ENCODE data around the gene ABLIM1.
A peak's percentile ranks its signal among the peaks of the same experiment; 100 is the strongest.

The ABLIM1 gene

GRCh38 chr10:114560144-114560543 lies 97.9 kb downstream of the ABLIM1 start:
- no peak overlapping the region for H3K4me3 ChIP-seq (ENCODE audit: low read length)

GRCh38 chr10:114559636-114560035 lies 98.4 kb downstream of the ABLIM1 start:
- no peak overlapping the region for H3K4me3 ChIP-seq (ENCODE audit: low read length)
- DNase-seq (ENCODE audit: low read depth, low spot score), result no peak

More at GRCh38 chr10:114560144-114560543, 97.9 kb downstream of the ABLIM1 start:
- DNase-seq (ENCODE audit: low read depth, low spot score), result no peak

GRCh38 chr10:114557854-114558253 lies 100.2 kb downstream of the ABLIM1 start:
- no peak overlapping the region for H3K4me3 ChIP-seq (ENCODE audit: low read length)
- DNase-seq (ENCODE audit: low read depth, low spot score), result no peak

GRCh38 chr10:114556236-114557122 lies 101.6 kb downstream of the ABLIM1 start:
- DNase-seq (ENCODE audit: low read depth, low spot score), result no peak

GRCh38 chr10:114553436-114553835 lies 104.6 kb downstream of the ABLIM1 start:
- DNase-seq (ENCODE audit: low read depth, low spot score), result no peak
- no peak overlapping the region for H3K4me3 ChIP-seq (ENCODE audit: low read length)

More at GRCh38 chr10:114556236-114557122, 101.6 kb downstream of the ABLIM1 start:
- no peak overlapping the region for H3K4me3 ChIP-seq (ENCODE audit: low read length)

- no peak for DNase-seq (ENCODE audit: low read depth, low spot score)
- H3K4me3 ChIP-seq (ENCODE audit: low read length), result no peak overlapping the region
These were observed 106.0 kb downstream of the ABLIM1 start for GRCh38 chr10:114552050-114552449.

GRCh38 chr10:114551636-114551972 lies 106.5 kb downstream of the ABLIM1 start:
- H3K4me3 ChIP-seq (ENCODE audit: low read length), result no peak overlapping the region
- DNase-seq (ENCODE audit: low read depth, low spot score), result no peak

GRCh38 chr10:114550756-114551635 lies 107.1 kb downstream of the ABLIM1 start:
- DNase-seq (ENCODE audit: low read depth, low spot score), result no peak
- no peak overlapping the region for H3K4me3 ChIP-seq (ENCODE audit: low read length)

- DNase-seq (ENCODE audit: low read depth, low spot score), result no peak
- H3K4me3 ChIP-seq (ENCODE audit: low read length), result no peak overlapping the region
These were observed 109.4 kb downstream of the ABLIM1 start for GRCh38 chr10:114548662-114549061.

- DNase-seq (ENCODE audit: low read depth, low spot score), result no peak
- no peak overlapping the region for H3K4me3 ChIP-seq (ENCODE audit: low read length)
These were observed 110.6 kb downstream of the ABLIM1 start for GRCh38 chr10:114547514-114547913.

GRCh38 chr10:114547056-114547455 lies 111.0 kb downstream of the ABLIM1 start:
- DNase-seq (ENCODE audit: low read depth, low spot score), result no peak
- no peak overlapping the region for H3K4me3 ChIP-seq (ENCODE audit: low read length)

GRCh38 chr10:114545819-114546218 lies 112.3 kb downstream of the ABLIM1 start:
- no peak for DNase-seq (ENCODE audit: low read depth, low spot score)
- H3K4me3 ChIP-seq (ENCODE audit: low read length), result no peak overlapping the region

- no peak overlapping the region for H3K4me3 ChIP-seq (ENCODE audit: low read length)
- DNase-seq (ENCODE audit: low read depth, low spot score), result no peak
These were observed 113.0 kb downstream of the ABLIM1 start for GRCh38 chr10:114545071-114545470.

- H3K4me3 ChIP-seq (ENCODE audit: low read length), result peak overlapping the region; percentile 50
- DNase-seq (ENCODE audit: low read depth, low spot score), result peak; percentile 96
These were observed 113.9 kb downstream of the ABLIM1 start for GRCh38 chr10:114544045-114544659.

- peak overlapping the region; percentile 50 for H3K4me3 ChIP-seq (ENCODE audit: low read length)
- DNase-seq (ENCODE audit: low read depth, low spot score), result no peak
These were observed 114.6 kb downstream of the ABLIM1 start for GRCh38 chr10:114543456-114543855.

GRCh38 chr10:114542373-114542772 lies 115.7 kb downstream of the ABLIM1 start:
- DNase-seq (ENCODE audit: low read depth, low spot score), result no peak

GRCh38 chr10:114541797-114542160 lies 116.3 kb downstream of the ABLIM1 start:
- DNase-seq (ENCODE audit: low read depth, low spot score), result no peak
- H3K4me3 ChIP-seq (ENCODE audit: low read length), result peak overlapping the region; percentile 11; the same call in 1 of the 2 replicates

More at GRCh38 chr10:114542373-114542772, 115.7 kb downstream of the ABLIM1 start:
- H3K4me3 ChIP-seq (ENCODE audit: low read length), result no peak overlapping the region

GRCh38 chr10:114541081-114541796 lies 116.8 kb downstream of the ABLIM1 start:
- peak overlapping the region; percentile 17; the same call in 1 of the 2 replicates for H3K4me3 ChIP-seq (ENCODE audit: low read length)
- DNase-seq (ENCODE audit: low read depth, low spot score), result peak; percentile 94

- H3K4me3 ChIP-seq (ENCODE audit: low read length), result no peak overlapping the region
- DNase-seq (ENCODE audit: low read depth, low spot score), result no peak
These were observed 117.8 kb downstream of the ABLIM1 start for GRCh38 chr10:114540236-114540635.

Data from Jurkat, Clone E6-1 (cell line).